ENCODE results near the gene ISCA2.

DNA sequence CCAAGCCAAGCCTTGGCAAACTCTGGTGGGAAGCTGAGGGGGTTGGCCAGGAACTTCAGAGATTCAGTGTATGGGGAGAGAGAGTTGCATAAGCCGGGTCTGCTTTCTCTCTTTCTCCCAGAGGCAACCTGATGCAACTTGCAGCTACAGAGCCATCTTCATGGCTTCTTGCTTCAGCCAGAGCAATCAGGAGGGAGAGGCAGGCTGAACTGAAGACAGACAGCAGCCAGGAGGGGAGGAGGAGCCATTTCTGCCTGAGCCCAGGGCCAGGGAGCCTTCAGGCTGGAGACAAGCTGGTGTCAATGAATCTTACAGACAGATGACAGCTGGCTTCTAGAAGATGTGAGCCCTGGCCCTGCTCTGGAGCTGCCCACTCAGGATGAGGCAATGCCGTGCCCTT, 19.2 kb upstream of the ISCA2 start:
- TF ChIP-seq, protein P1, sequence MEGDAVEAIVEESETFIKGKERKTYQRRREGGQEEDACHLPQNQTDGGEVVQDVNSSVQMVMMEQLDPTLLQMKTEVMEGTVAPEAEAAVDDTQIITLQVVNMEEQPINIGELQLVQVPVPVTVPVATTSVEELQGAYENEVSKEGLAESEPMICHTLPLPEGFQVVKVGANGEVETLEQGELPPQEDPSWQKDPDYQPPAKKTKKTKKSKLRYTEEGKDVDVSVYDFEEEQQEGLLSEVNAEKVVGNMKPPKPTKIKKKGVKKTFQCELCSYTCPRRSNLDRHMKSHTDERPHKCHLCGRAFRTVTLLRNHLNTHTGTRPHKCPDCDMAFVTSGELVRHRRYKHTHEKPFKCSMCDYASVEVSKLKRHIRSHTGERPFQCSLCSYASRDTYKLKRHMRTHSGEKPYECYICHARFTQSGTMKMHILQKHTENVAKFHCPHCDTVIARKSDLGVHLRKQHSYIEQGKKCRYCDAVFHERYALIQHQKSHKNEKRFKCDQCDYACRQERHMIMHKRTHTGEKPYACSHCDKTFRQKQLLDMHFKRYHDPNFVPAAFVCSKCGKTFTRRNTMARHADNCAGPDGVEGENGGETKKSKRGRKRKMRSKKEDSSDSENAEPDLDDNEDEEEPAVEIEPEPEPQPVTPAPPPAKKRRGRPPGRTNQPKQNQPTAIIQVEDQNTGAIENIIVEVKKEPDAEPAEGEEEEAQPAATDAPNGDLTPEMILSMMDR (IDR thresholded peaks at IDR 0.05) = no peak
- no peak for TF ChIP-seq POLR2A (IDR thresholded peaks at IDR 0.05)

Data from heart left ventricle (tissue), 13 donors.